22Rv1 (cell line): ENCODE data around the gene CNTN5.
"Not testable (repeated sequence)": the region's sequence is repeated elsewhere in the genome, so short reads cannot be mapped to it uniquely, and the experiment has no call there.

Experiments
- H3K27ac ChIP-seq: fragments of 450-650 bp; 2 replicates; pipeline ENCODE4 v1.5.1; 2017
- ZFX ChIP-seq: fragments of 450-650 bp; IDR thresholded peaks from 2 replicates; pipeline ENCODE4 v1.6.1; 2017; ENCODE audit warnings: antibody characterized with exemption, borderline replicate concordance
- TF ChIP-seq, protein P1 (sequence below): fragments of 450-650 bp; IDR thresholded peaks from 2 replicates; pipeline ENCODE4 v1.5.1; 2017; ENCODE audit warnings: mild to moderate bottlenecking

Gene CNTN5

DNA sequence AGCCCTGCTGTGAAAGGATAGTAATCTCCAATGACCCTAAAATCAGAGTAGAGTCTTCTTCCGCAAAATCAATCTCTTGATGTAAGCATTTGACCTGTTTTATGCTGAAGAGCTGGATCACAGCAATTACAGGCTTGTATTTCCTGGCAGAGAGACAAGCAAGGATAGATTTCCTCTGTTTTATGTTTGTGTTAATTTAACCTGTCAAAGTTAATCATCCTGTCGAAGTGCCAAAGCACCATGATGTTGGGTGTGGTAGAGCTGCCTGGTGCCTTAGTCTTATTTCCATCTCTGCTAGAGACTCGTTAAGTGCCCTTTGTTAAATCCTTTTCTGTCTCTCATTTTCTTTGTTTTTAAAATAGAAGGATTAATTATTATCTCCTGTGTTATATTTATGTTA is 248.1 kb downstream of the CNTN5 start:
- TF ChIP-seq, protein P1, sequence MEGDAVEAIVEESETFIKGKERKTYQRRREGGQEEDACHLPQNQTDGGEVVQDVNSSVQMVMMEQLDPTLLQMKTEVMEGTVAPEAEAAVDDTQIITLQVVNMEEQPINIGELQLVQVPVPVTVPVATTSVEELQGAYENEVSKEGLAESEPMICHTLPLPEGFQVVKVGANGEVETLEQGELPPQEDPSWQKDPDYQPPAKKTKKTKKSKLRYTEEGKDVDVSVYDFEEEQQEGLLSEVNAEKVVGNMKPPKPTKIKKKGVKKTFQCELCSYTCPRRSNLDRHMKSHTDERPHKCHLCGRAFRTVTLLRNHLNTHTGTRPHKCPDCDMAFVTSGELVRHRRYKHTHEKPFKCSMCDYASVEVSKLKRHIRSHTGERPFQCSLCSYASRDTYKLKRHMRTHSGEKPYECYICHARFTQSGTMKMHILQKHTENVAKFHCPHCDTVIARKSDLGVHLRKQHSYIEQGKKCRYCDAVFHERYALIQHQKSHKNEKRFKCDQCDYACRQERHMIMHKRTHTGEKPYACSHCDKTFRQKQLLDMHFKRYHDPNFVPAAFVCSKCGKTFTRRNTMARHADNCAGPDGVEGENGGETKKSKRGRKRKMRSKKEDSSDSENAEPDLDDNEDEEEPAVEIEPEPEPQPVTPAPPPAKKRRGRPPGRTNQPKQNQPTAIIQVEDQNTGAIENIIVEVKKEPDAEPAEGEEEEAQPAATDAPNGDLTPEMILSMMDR: no peak
- no peak for TF ChIP-seq ZFX

DNA sequence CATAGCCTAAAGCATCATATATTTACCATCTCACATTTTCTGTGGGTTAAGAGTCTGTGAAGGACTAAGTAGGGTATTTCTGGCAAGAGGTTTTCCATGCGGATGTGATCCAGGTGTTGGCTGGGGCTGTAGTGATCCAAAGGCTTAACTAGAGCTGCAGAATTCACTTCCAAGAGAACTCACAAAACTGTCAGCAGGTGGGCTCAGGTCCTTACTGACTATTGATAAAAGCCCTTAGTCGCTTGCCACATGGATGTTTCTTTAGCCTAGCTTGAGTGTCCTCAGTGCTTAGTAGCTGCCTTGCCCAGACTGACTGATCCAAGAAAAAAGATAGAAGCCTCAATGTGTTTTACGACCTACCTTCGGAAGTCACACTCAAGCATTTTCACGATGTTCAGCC is 250.8 kb downstream of the CNTN5 start:
- no peak overlapping the region for H3K27ac ChIP-seq
- TF ChIP-seq, protein P1: no peak
- TF ChIP-seq ZFX: no peak

More for the DNA sequence above, 248.1 kb downstream of the CNTN5 start:
- H3K27ac ChIP-seq: no peak overlapping the region

DNA sequence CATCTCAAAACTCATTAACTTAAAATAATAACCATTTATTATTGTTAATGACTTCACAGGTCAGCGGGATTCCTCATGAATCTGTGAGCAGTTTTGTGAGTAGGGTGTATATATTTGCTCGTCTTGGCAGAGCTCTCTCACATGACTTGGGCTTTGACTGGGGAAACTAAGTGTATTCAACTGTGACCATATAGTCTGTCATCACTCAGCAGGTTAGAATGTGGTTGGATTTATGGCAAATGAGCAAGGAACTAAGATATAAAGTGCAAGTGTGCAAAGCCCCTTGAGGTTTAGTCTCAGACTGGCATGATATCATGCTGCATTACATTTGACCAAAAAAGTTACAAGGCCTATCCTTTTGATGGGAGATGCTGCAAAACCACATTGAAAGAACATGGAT is 254.8 kb downstream of the CNTN5 start:
- no peak overlapping the region for H3K27ac ChIP-seq
- no peak for TF ChIP-seq ZFX
- TF ChIP-seq, protein P1: no peak

DNA sequence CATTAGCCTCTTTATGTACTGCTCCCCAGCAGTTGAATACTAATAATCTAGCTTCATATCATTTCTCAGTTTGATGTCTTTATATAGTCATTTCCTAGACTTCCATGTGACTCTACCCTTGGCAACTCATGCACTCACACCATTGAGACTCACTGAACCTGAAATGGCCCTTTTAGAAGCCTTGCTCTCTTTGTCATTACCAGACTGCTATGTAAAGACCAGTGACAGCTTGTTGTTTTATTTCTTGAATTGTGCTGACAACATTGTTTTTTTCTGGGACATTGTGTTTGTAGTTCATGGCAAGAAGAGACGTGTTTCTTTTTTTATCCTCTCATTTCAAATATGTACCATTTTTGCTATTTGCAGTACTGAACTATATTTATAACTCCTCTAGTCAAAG is 256.5 kb downstream of the CNTN5 start:
- TF ChIP-seq ZFX: no peak
- TF ChIP-seq, protein P1: no peak
- H3K27ac ChIP-seq: no peak overlapping the region

DNA sequence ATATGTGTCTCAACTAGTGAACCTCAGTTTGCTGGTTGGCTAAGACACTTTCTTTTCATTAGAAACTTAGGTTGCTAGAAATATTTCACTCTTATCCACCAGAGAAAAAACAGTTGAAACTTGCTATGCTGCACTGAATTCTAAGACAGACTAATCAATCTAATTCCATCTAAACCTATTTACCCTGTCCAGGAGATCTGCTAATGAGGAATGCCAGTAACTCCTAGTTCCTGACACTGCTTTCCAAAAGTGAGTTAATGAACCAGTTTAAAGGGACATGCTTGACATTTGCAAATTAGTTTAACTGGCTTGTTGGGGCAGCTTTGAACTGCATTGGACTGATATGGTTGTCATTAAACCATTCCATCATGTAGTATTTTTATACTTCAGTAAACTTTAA is 258.5 kb downstream of the CNTN5 start:
- H3K27ac ChIP-seq: no peak overlapping the region
- TF ChIP-seq, protein P1: no peak
- no peak for TF ChIP-seq ZFX

DNA sequence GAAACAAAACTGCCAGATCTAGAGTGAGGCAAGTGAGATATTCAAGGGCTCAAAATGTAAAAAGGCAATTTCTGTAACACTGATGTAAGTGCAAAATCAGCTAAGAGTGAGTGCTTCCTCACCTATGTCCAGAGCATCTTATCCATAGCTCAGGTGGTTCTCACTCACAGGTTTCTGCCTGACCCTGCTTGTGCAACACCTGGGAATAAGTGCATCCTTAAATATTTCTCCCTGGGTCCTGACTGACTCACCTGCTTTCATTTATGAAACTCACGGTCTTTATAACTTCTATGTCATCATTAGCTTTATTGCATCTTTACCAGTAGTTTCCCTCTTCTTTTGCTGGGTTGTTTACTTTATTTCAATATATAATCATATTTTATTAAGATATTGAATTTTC is 260.6 kb downstream of the CNTN5 start:
- H3K27ac ChIP-seq: no peak overlapping the region
- TF ChIP-seq, protein P1: no peak
- TF ChIP-seq ZFX: no peak

DNA sequence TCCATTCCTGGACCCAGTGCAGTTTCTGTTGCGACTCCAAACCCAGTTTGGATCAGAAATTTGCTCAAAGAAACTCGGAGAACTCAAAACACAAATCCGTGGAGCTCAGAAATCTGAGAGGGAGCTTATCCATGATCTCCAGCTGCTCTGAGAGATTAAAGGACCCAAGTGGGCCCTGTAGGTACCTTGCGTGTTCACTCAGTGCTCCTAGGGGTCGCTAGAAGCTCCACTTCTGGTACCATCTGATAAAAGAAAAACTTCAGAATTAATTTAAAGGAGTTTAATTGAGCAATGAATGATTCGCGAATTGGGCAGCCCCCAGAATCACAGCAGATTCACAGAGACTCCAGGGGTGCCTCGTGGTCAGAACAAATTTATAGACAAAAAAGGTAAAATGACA is 277.2 kb downstream of the CNTN5 start:
- not testable (repeated sequence) for H3K27ac ChIP-seq

DNA sequence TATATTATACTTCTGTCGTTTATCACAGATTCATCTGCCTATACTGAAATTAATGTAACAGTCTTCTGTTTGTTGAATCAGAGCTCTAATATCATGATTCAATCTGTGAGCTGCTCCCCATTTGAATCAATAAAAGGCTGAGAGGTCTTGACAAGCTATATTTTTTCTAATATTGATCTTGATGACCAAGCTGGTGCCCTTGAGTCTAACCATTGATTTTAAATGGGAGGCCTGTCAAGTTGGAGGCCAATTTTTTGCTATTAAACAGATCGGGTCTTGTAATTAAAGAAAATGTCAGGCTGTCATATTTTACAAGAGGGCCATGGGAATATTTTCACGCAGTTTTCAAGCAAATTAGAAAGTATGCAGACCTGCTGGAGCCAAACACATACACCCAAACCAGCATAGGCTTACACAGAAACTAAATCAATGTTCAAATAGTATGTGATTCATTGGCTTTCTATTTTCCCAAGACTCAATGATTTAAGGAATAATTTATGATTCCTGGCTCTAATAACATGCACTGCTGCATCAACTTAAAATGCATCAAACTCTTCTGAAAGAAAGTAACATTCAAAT is 286.9 kb downstream of the CNTN5 start:
- H3K27ac ChIP-seq: no peak overlapping the region

More for the DNA sequence above, 286.9 kb downstream of the CNTN5 start:
- TF ChIP-seq, protein P1: no peak
- TF ChIP-seq ZFX: no peak
